Mesendoderm (in vitro differentiated cells): ENCODE data around the gene GATB.
A peak's percentile ranks its signal among the peaks of the same experiment; 100 is the strongest.

Source experiments
- DNase-seq: peaks from one replicate; pipeline ENCODE4 v3.0.0; 2013
- H2AK5ac ChIP-seq: 2 replicates; pipeline ENCODE4 v1.6.1; 2013; ENCODE audit warnings: low read length, inconsistent platforms
- H2BK120ac ChIP-seq: 2 replicates; pipeline ENCODE4 v1.6.1; 2013; ENCODE audit warnings: low read depth, mild to moderate bottlenecking, low read length, moderate library complexity, mixed read lengths
- H2BK15ac ChIP-seq: replicated peaks from 2 replicates; pipeline ENCODE4 v1.6.1; 2013; ENCODE audit warnings: low read depth, mild to moderate bottlenecking, moderate library complexity
- H2BK5ac ChIP-seq: 2 replicates; pipeline ENCODE4 v1.6.1; 2013; ENCODE audit warnings: low read length, inconsistent platforms
- H3K18ac ChIP-seq: 2 replicates; pipeline ENCODE4 v1.6.1; 2013; ENCODE audit warnings: mild to moderate bottlenecking, low read length, mixed read lengths
- H3K23ac ChIP-seq: one replicate; pipeline ENCODE4 v1.6.1; 2013; ENCODE audit warnings: low read length
- H3K27ac ChIP-seq: 2 replicates; pipeline ENCODE4 v1.5.1; 2013; ENCODE audit warnings: low read depth, mild to moderate bottlenecking, inconsistent platforms, low read length, moderate library complexity
- H3K27me3 ChIP-seq: 2 replicates; pipeline ENCODE4 v1.6.1; 2013; ENCODE audit warnings: low read length, control low read depth, mild to moderate bottlenecking, inconsistent platforms; ENCODE audit not compliant: insufficient read depth, poor library complexity
- H3K36me3 ChIP-seq: 2 replicates; pipeline ENCODE4 v1.6.1; 2013; ENCODE audit warnings: low read length, inconsistent platforms; ENCODE audit not compliant: control insufficient read depth, insufficient read depth
- H3K4ac ChIP-seq: one replicate; pipeline ENCODE4 v1.6.1; 2013; ENCODE audit warnings: low read depth, mild to moderate bottlenecking, low read length, moderate library complexity
- H3K4me1 ChIP-seq: 2 replicates; pipeline ENCODE4 v1.6.1; 2013; ENCODE audit warnings: low read depth, low read length, inconsistent platforms; ENCODE audit not compliant: control insufficient read depth
- H3K4me2 ChIP-seq: 2 replicates; pipeline ENCODE4 v1.6.1; 2013; ENCODE audit warnings: low read length
- H3K4me3 ChIP-seq: 2 replicates; pipeline ENCODE4 v1.5.1; 2013; ENCODE audit warnings: mild to moderate bottlenecking, low read length
- H3K56ac ChIP-seq: one replicate; pipeline ENCODE4 v1.6.1; 2013; ENCODE audit warnings: low read length
- H3K79me1 ChIP-seq: 2 replicates; pipeline ENCODE4 v1.6.1; 2013; ENCODE audit warnings: low read length, inconsistent platforms
- H3K79me2 ChIP-seq: 2 replicates; pipeline ENCODE4 v1.6.1; 2013; ENCODE audit warnings: mild to moderate bottlenecking, low read length; ENCODE audit not compliant: control insufficient read depth, insufficient read depth
- H3K9ac ChIP-seq: 2 replicates; pipeline ENCODE4 v1.6.1; 2013; ENCODE audit warnings: low read length, inconsistent platforms
- H4K5ac ChIP-seq: one replicate; pipeline ENCODE4 v1.6.1; 2013; ENCODE audit warnings: low read length
- H4K8ac ChIP-seq: one replicate; pipeline ENCODE4 v1.6.1; 2013; ENCODE audit warnings: low read depth, mild to moderate bottlenecking, control low read depth, low read length, moderate library complexity
- WGBS: extraction: QIAGEN DNeasy Blood & Tissue Kit; methylation state at CpG from one replicate; pipeline ENCODE4 v1.1.7; 2013; ENCODE audit warnings: low lambda C conversion rate, missing lambda C conversion rate; ENCODE audit not compliant: insufficient coverage; ENCODE audit errors: extremely low coverage; 5-methylcytosine and 5-hydroxymethylcytosine counted together

Gene GATB

GRCh38 chr4:151801547-151802516 is 41.0 kb upstream of the GATB start:
- Histone ChIP-seq H3K4me2 (no peak overlapping the region), H3K23ac (no peak overlapping the region), H2BK120ac (no peak overlapping the region), H3K79me2 (no peaks in the 10 kb centered on the region), H3K56ac (no peak overlapping the region), H3K4me3 (no peak overlapping the region), H2BK5ac (no peak overlapping the region), H3K27ac (no peak overlapping the region), H4K8ac (no peak overlapping the region), H3K36me3 (no peaks in the 10 kb centered on the region), H2AK5ac (no peak overlapping the region), H3K18ac (no peak overlapping the region), H3K4me1 (peaks cover 13% of the 10 kb centered on the region), H2BK15ac (no peak overlapping the region), H3K9ac (no peak overlapping the region), H4K5ac (no peak overlapping the region), H3K4ac (no peak overlapping the region), H3K27me3 (no peaks in the 10 kb centered on the region), H3K79me1 (no peaks in the 10 kb centered on the region)
- peak; percentile 70 for DNase-seq
- no CpG with 5 or more reads among the region's 15 CpGs for WGBS

- H3K79me2 ChIP-seq = no peaks in the 10 kb centered on the region
- no peak overlapping the region for H3K18ac ChIP-seq
- peak; percentile 66 for DNase-seq
- no peak overlapping the region for H3K23ac ChIP-seq
- no peak overlapping the region for H2BK120ac ChIP-seq
- H3K4me1 ChIP-seq = peaks cover 13% of the 10 kb centered on the region
- H2AK5ac ChIP-seq = no peak overlapping the region
- no peak overlapping the region for H3K27ac ChIP-seq
- no peak overlapping the region for H3K4me3 ChIP-seq
- no peaks in the 10 kb centered on the region for H3K79me1 ChIP-seq
- no peak overlapping the region for H3K4ac ChIP-seq
- H3K27me3 ChIP-seq = no peaks in the 10 kb centered on the region
- H3K9ac ChIP-seq = no peak overlapping the region
- H3K36me3 ChIP-seq = no peaks in the 10 kb centered on the region
- H3K56ac ChIP-seq = no peak overlapping the region
- H4K5ac ChIP-seq = no peak overlapping the region
- H2BK5ac ChIP-seq = no peak overlapping the region
- no peak overlapping the region for H4K8ac ChIP-seq
- H3K4me2 ChIP-seq = no peak overlapping the region
- H2BK15ac ChIP-seq = no peak overlapping the region
- no CpG with 5 or more reads among the region's 3 CpGs for WGBS
Observed at GRCh38 chr4:151799417-151800012, 38.7 kb upstream of the GATB start.

GRCh38 chr4:151798678-151799416 is 38.0 kb upstream of the GATB start:
- Histone ChIP-seq H3K27ac (no peak overlapping the region), H3K79me2 (no peaks in the 10 kb centered on the region)

GRCh38 chr4:151797853-151798252 is 37.0 kb upstream of the GATB start:
- Histone ChIP-seq H3K79me1 (no peaks in the 10 kb centered on the region), H3K23ac (no peak overlapping the region), H2AK5ac (no peak overlapping the region), H3K4me1 (peaks cover 13% of the 10 kb centered on the region), H2BK120ac (no peak overlapping the region), H4K8ac (no peak overlapping the region), H3K56ac (no peak overlapping the region), H3K4ac (no peak overlapping the region), H3K18ac (no peak overlapping the region), H3K4me3 (no peak overlapping the region), H3K4me2 (no peak overlapping the region), H2BK5ac (no peak overlapping the region), H4K5ac (no peak overlapping the region), H3K27me3 (no peaks in the 10 kb centered on the region), H3K79me2 (no peaks in the 10 kb centered on the region), H2BK15ac (no peak overlapping the region), H3K36me3 (no peaks in the 10 kb centered on the region), H3K9ac (no peak overlapping the region), H3K27ac (no peak overlapping the region)
- no peak for DNase-seq

More at GRCh38 chr4:151798678-151799416, 38.0 kb upstream of the GATB start:
- H3K56ac ChIP-seq = no peak overlapping the region
- no peak overlapping the region for H2AK5ac ChIP-seq
- H3K23ac ChIP-seq = peak overlapping the region; percentile 31
- no peak overlapping the region for H2BK15ac ChIP-seq
- H3K18ac ChIP-seq = no peak overlapping the region
- peaks cover 13% of the 10 kb centered on the region for H3K4me1 ChIP-seq
- no peak overlapping the region for H2BK120ac ChIP-seq
- no peaks in the 10 kb centered on the region for H3K27me3 ChIP-seq
- no peak overlapping the region for H3K4me2 ChIP-seq
- H4K8ac ChIP-seq = no peak overlapping the region
- H3K9ac ChIP-seq = no peak overlapping the region
- no CpG with 5 or more reads among the region's 6 CpGs for WGBS
- no peak overlapping the region for H3K4ac ChIP-seq
- H3K4me3 ChIP-seq = no peak overlapping the region
- DNase-seq = peak; percentile 73
- H3K36me3 ChIP-seq = no peaks in the 10 kb centered on the region
- H4K5ac ChIP-seq = no peak overlapping the region
- H3K79me1 ChIP-seq = no peaks in the 10 kb centered on the region
- no peak overlapping the region for H2BK5ac ChIP-seq

- H3K18ac ChIP-seq = no peak overlapping the region
- H3K36me3 ChIP-seq = no peaks in the 10 kb centered on the region
- H3K27me3 ChIP-seq = no peaks in the 10 kb centered on the region
- no peak overlapping the region for H4K5ac ChIP-seq
- H3K27ac ChIP-seq = no peak overlapping the region
- H3K23ac ChIP-seq = no peak overlapping the region
- no peak overlapping the region for H2BK15ac ChIP-seq
- no peak overlapping the region for H3K4me2 ChIP-seq
- H2BK120ac ChIP-seq = no peak overlapping the region
- no peak overlapping the region for H3K4me3 ChIP-seq
- no peak overlapping the region for H2AK5ac ChIP-seq
- H3K4me1 ChIP-seq = peaks cover 13% of the 10 kb centered on the region
- no peak overlapping the region for H3K56ac ChIP-seq
- no peaks in the 10 kb centered on the region for H3K79me2 ChIP-seq
- DNase-seq = no peak
- no peak overlapping the region for H3K9ac ChIP-seq
- H3K4ac ChIP-seq = no peak overlapping the region
- no peak overlapping the region for H4K8ac ChIP-seq
- no peak overlapping the region for H2BK5ac ChIP-seq
- H3K79me1 ChIP-seq = no peaks in the 10 kb centered on the region
- no CpG with 5 or more reads among the region's 3 CpGs for WGBS
Observed at GRCh38 chr4:151797131-151797530, 36.3 kb upstream of the GATB start.
